D721Med (cell line): Measurements from ENCODE around the gene PIK3R5.

Source experiments
- DNase-seq: peaks from one replicate; pipeline ENCODE4 v3.0.0; 2011; ENCODE audit warnings: low spot score; ENCODE audit not compliant: insufficient read length
- FAIRE-seq: peaks from 2 replicates; lab custom pipeline; 2011; peaks lifted over from hg19 to GRCh38; lab: Jason Lieb, UNC
- TF ChIP-seq, protein P1 (sequence below): IDR thresholded peaks from 2 replicates; pipeline ENCODE4 v1.5.1; 2012; ENCODE audit warnings: mild to moderate bottlenecking, control low read depth; ENCODE audit not compliant: insufficient read depth; ENCODE audit errors: missing control alignments

PIK3R5 gene

DNA sequence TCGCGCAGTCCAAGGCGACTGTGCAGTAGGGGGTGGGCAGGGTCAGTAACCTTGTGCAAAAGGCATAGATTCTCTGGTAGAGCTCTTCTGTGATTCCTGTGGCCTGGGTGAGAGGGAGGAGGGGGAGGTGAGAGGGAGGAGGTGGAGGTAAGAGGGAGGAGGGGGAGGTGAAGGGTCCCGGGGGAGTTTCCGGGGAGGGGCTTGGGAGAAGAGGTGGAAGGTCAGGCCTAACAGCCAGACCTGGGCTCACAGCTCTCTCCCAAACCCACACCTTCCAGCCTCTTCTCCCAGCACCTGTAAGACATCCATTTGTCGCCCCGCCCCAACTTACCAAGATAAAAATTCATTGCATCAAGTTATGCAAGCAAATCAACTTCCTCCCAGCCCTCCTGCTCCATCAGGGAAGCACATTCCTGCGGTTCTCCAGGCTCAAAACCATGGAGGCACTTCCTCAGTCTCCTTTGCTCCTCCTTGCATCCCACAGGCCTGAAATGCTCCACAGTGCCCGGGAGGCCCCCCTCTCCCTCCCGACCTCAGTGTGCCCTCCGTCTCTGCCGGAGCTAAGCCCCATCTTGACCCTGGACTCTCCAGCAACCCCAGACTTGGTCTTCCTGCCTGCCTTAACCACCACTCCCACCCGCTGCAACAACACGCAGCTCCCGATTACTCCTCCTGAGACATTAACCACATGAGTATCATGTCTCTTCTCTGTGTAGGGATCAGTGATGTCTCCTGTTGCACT is 128.5 kb downstream of the PIK3R5 start:
- no peak for DNase-seq
- FAIRE-seq: no peak
- TF ChIP-seq, protein P1, sequence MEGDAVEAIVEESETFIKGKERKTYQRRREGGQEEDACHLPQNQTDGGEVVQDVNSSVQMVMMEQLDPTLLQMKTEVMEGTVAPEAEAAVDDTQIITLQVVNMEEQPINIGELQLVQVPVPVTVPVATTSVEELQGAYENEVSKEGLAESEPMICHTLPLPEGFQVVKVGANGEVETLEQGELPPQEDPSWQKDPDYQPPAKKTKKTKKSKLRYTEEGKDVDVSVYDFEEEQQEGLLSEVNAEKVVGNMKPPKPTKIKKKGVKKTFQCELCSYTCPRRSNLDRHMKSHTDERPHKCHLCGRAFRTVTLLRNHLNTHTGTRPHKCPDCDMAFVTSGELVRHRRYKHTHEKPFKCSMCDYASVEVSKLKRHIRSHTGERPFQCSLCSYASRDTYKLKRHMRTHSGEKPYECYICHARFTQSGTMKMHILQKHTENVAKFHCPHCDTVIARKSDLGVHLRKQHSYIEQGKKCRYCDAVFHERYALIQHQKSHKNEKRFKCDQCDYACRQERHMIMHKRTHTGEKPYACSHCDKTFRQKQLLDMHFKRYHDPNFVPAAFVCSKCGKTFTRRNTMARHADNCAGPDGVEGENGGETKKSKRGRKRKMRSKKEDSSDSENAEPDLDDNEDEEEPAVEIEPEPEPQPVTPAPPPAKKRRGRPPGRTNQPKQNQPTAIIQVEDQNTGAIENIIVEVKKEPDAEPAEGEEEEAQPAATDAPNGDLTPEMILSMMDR: no peak

DNA sequence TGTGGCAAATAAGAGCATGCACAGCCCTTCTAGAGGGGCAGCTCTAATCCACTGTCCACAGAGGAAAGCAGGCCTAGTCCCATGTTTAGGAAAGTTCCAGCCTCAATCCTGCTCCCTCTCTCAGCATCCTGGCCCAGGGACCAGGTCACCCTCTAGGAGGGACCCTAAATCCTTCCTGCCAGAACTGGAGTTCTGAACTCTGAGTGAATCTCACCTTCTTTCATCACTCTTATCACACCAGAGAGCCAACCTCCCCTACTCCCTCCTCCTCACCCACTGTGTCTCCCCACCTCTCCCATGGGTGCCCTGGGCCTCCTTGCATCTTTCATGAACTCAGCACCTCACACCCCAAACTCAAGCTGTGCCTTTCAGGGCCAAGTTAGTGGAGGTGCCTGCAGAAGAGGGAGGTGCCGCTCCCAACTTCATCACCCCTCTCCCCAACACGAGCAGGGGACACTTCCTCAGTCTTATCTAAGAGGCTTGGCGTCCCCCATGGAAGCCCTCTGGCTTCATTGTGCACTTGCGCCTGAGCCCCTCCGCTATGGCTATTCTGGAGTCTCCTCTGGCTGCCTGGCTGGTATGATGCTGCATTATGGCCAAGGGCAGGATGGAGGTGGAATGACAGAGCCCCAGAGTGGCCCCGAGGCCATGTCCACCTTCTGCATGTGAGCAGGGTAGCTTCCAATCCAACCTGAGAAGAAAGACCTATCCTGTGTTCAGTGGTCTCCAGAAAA is 129.7 kb downstream of the PIK3R5 start:
- DNase-seq (no peak), FAIRE-seq (no peak)
- TF ChIP-seq, protein P1: no peak

DNA sequence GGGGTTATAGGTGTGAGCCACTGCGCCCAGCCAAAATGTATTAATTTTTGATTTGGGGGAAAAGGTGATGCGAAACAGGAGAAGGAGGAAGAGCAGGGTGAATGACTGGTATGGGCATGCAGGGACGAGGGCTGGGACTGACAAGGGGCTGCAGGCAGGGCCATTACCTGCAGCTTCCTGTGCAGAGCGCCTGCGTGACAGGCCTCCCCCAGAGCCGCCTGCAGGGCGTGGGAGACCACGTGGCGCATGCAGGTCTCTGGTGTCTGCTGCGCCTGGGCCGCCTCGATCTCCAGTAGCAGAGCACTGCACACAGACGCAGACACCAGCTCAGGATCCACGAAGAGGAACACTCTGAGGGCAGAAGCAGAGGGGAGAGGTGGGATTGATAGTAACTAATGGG is 130.4 kb downstream of the PIK3R5 start:
- FAIRE-seq (no peak), DNase-seq (no peak)
- TF ChIP-seq, protein P1: no peak

DNA sequence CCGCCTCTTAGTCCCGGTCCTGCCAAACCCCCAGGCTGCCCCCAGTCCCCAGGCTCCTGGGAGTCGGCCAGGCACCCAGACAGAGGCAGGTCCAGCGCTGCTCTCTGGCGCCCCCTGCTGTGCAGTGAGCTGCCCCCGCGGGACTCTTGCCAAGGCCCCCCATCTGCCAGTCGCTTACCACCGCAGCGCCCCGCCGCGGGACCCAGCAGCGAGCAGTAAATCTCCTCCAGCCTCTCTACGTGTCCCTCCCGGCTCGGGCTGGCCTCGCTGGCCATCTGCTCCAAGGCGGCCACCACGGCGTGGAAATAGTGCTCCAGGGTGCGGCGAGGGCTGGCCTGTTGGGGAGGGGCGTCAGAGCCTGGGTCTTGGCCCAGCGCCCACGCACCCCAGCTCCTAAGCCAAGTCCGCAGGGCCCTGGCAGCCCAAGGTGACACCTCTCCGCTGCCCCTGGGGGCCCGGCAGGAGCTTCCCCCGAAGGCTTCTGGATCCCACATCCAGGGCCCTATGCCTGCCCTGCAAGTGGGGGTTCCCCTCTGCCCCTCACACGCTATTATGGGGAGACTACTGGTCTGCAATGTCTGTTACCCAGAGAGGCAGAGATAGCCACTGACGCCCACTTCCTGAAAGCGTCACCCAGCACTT is 132.7 kb downstream of the PIK3R5 start:
- FAIRE-seq (no peak), DNase-seq (no peak)
- TF ChIP-seq, protein P1: peak; percentile 26

DNA sequence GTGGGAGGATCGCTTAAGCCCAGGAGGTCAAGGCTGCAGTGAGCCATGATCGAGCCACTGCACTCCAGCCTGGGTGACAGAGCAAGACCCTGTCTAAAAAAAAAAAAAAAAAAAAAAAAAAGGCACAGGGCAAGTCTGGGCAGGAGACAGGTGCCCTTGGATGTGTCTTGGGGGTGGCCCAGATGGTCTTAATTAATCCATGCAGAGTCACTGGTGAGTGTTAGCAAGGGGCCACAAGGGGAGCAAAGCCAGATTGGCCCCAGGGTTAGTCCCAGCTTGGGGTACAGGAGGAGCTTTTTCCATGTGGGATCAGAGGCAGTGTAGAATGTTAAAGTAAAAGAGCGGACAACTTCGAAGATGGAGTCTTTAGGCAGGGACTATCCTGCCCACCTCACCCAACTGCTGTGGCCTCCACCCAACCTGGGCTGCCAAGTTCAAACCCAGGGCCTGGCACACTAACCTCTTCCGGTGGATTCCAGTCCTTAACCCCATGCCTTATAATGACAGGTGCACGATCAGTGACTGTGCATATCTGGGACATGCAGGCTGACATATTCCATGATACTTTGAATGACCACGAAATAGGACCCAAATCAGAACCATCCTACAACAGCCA is 134.2 kb downstream of the PIK3R5 start:
- FAIRE-seq (no peak), DNase-seq (no peak)
- TF ChIP-seq, protein P1: no peak

DNA sequence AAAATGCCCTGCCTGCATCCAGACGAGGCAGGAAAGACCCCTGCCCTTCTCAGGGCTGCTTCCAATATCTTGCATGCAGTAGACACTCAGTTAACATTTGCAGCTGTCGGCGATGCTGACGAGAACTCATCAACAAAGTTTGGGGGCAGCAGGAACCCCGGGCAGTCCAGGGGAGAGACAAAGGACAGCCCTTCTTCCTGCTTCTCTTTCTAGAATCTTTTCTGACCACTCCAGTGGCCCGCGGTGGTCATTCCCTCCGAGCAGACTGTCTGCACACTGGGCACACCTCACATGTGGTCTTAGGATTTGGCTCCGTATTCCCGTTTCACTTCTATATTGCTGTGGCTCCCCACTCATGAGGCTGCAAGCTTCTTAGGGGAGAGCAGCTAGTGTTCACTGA is 135.4 kb downstream of the PIK3R5 start:
- FAIRE-seq (no peak), DNase-seq (no peak)
- TF ChIP-seq, protein P1: no peak
